HG02763 (cell line): Measurements from ENCODE around the gene CFAP221.

Source experiments
- ATAC-seq: cut with Tn5 transposase; IDR thresholded peaks from one replicate; pipeline ENCODE4 v1.9.1; 2021; ENCODE audit warnings: mild to moderate bottlenecking, moderate library complexity; ENCODE audit not compliant: unreplicated experiment

CFAP221 gene

GRCh38 chr2:119679526-119679837 is 135.2 kb downstream of the CFAP221 start:
- no peak for ATAC-seq

- no peak for ATAC-seq
These were observed 135.6 kb downstream of the CFAP221 start for GRCh38 chr2:119679846-119680245.

- no peak for ATAC-seq
These were observed 136.4 kb downstream of the CFAP221 start for GRCh38 chr2:119680457-119681202.

- ATAC-seq = no peak
These were observed 137.1 kb downstream of the CFAP221 start for GRCh38 chr2:119681203-119681867.

GRCh38 chr2:119681868-119682220 is 137.6 kb downstream of the CFAP221 start:
- ATAC-seq = no peak

- ATAC-seq = no peak
These were observed 138.3 kb downstream of the CFAP221 start for GRCh38 chr2:119682578-119682977.

- no peak for ATAC-seq
These were observed 138.9 kb downstream of the CFAP221 start for GRCh38 chr2:119683074-119683712.

- no peak for ATAC-seq
These were observed 139.6 kb downstream of the CFAP221 start for GRCh38 chr2:119683713-119684443.

- ATAC-seq = no peak
These were observed 140.3 kb downstream of the CFAP221 start for GRCh38 chr2:119684518-119684917.

- no peak for ATAC-seq
These were observed 144.4 kb downstream of the CFAP221 start for GRCh38 chr2:119688616-119689015.

GRCh38 chr2:119689218-119689617 is 145.0 kb downstream of the CFAP221 start:
- ATAC-seq = no peak

GRCh38 chr2:119691189-119691588 is 146.9 kb downstream of the CFAP221 start:
- ATAC-seq = no peak

- ATAC-seq = no peak
These were observed 147.5 kb downstream of the CFAP221 start for GRCh38 chr2:119691651-119692245.

- no peak for ATAC-seq
These were observed 148.1 kb downstream of the CFAP221 start for GRCh38 chr2:119692310-119692709.

- no peak for ATAC-seq
These were observed 148.7 kb downstream of the CFAP221 start for GRCh38 chr2:119692954-119693353.

- ATAC-seq = no peak
These were observed 149.3 kb downstream of the CFAP221 start for GRCh38 chr2:119693567-119693966.

- no peak for ATAC-seq
These were observed 149.7 kb downstream of the CFAP221 start for GRCh38 chr2:119693967-119694366.

- no peak for ATAC-seq
These were observed 150.2 kb downstream of the CFAP221 start for GRCh38 chr2:119694470-119694844.

GRCh38 chr2:119694845-119695521 is 150.7 kb downstream of the CFAP221 start:
- no peak for ATAC-seq

GRCh38 chr2:119696005-119696404 is 151.8 kb downstream of the CFAP221 start:
- ATAC-seq = no peak
